GM06990 (cell line): ENCODE measurements around the gene PHKB.

ENCODE experiments used
- DNase-seq: peaks from one replicate; pipeline ENCODE4 v3.0.0-alpha.2; 2011; ENCODE audit not compliant: insufficient read length; ENCODE audit errors: extremely low read depth
- H3K27me3 ChIP-seq: replicated peaks from 2 replicates; pipeline ENCODE4 v1.6.0; 2011; ENCODE audit warnings: low read length; ENCODE audit not compliant: control insufficient read depth, insufficient read depth
- H3K36me3 ChIP-seq: 2 replicates; pipeline ENCODE4 v1.5.1; 2011; ENCODE audit warnings: low read length; ENCODE audit not compliant: control insufficient read depth, insufficient read depth
- H3K4me3 ChIP-seq: replicated peaks from 2 replicates; pipeline ENCODE4 v1.5.1; 2011; ENCODE audit warnings: low read depth, mild to moderate bottlenecking, control low read depth, low read length
- CTCF ChIP-seq: IDR thresholded peaks from 2 replicates; pipeline ENCODE4 v1.5.1; 2011; ENCODE audit warnings: low read length, control low read depth, mild to moderate bottlenecking, inconsistent platforms; ENCODE audit not compliant: insufficient read depth, poor library complexity, severe bottlenecking

The PHKB gene

GRCh38 chr16:47492428-47493377 is 31.6 kb downstream of the PHKB start:
- no peak for TF ChIP-seq CTCF
- Histone ChIP-seq H3K4me3 (peak overlapping the region; percentile 70), H3K27me3 (no peaks in the 10 kb centered on the region), H3K36me3 (no peaks in the 10 kb centered on the region)
- DNase-seq = peak; percentile 67

- no peak for TF ChIP-seq CTCF
- peak; percentile 46 for DNase-seq
- peak overlapping the region; percentile 70 for H3K4me3 ChIP-seq
Observed at GRCh38 chr16:47493381-47494337, 32.5 kb downstream of the PHKB start.

GRCh38 chr16:47499080-47499699 is 38.1 kb downstream of the PHKB start:
- H3K36me3 ChIP-seq = peaks cover 6% of the 10 kb centered on the region
- H3K4me3 ChIP-seq = no peak overlapping the region
- TF ChIP-seq CTCF = no peak
- no peaks in the 10 kb centered on the region for H3K27me3 ChIP-seq
- no peak for DNase-seq

More at GRCh38 chr16:47493381-47494337, 32.5 kb downstream of the PHKB start:
- no peaks in the 10 kb centered on the region; the same call in 1 of the 2 replicates for H3K36me3 ChIP-seq
- H3K27me3 ChIP-seq = no peaks in the 10 kb centered on the region

GRCh38 chr16:47499700-47500264 is 38.7 kb downstream of the PHKB start:
- no peak for DNase-seq
- Histone ChIP-seq H3K27me3 (no peaks in the 10 kb centered on the region), H3K4me3 (no peak overlapping the region), H3K36me3 (peaks cover 8% of the 10 kb centered on the region)
- TF ChIP-seq CTCF = no peak

- Histone ChIP-seq H3K4me3 (no peak overlapping the region), H3K27me3 (no peaks in the 10 kb centered on the region), H3K36me3 (peaks cover 9% of the 10 kb centered on the region)
- TF ChIP-seq CTCF = no peak
- DNase-seq = no peak
Observed at GRCh38 chr16:47503936-47504335, 42.8 kb downstream of the PHKB start.
